B cell (primary cell): ENCODE measurements around the gene CRYBG2.

Source experiments
- EZH2 ChIP-seq: IDR thresholded peaks from 2 replicates; pipeline ENCODE4 v1.6.1; 2012; ENCODE audit warnings: borderline replicate concordance, low read depth, mild to moderate bottlenecking, moderate library complexity, low read length; ENCODE audit not compliant: insufficient read depth, poor library complexity, severe bottlenecking
- TF ChIP-seq, protein P1 (sequence below): fragments of 200-600 bp; IDR thresholded peaks from one replicate; pipeline ENCODE4 v1.8.0; 2022; ENCODE audit warnings: antibody characterized with exemption, mild to moderate bottlenecking

DNA sequence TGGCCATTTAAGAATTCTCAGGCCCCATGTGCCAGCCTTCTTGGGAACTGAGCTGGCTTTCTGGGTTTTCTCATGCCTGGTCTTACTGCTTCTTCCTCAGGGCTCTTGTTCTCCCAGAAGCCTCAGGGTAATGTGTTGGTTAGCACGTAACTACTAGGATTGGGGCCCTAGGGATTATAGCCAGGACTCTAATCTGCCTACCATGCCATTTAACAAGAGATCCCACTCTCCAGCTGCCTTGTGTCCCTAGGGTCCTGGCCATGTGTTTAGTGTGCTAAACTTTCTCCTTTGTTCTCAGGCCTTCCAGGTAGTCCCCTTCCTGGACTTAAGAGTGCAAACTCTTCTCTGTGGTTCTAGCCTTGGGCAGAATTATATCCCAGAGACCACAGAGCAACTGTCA lies 76.2 kb downstream of the CRYBG2 start:
- TF ChIP-seq, protein P1, sequence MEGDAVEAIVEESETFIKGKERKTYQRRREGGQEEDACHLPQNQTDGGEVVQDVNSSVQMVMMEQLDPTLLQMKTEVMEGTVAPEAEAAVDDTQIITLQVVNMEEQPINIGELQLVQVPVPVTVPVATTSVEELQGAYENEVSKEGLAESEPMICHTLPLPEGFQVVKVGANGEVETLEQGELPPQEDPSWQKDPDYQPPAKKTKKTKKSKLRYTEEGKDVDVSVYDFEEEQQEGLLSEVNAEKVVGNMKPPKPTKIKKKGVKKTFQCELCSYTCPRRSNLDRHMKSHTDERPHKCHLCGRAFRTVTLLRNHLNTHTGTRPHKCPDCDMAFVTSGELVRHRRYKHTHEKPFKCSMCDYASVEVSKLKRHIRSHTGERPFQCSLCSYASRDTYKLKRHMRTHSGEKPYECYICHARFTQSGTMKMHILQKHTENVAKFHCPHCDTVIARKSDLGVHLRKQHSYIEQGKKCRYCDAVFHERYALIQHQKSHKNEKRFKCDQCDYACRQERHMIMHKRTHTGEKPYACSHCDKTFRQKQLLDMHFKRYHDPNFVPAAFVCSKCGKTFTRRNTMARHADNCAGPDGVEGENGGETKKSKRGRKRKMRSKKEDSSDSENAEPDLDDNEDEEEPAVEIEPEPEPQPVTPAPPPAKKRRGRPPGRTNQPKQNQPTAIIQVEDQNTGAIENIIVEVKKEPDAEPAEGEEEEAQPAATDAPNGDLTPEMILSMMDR, result no peak
- TF ChIP-seq EZH2, result no peak
